HG02610 (cell line): Measurements from ENCODE around the gene PLOD3.
"Not testable (repeated sequence)": the region's sequence is repeated elsewhere in the genome, so short reads cannot be mapped to it uniquely, and the experiment has no call there.

ENCODE experiments used
- ATAC-seq: cut with Tn5 transposase; IDR thresholded peaks from one replicate; pipeline ENCODE4 v1.9.1; 2021; ENCODE audit warnings: mild to moderate bottlenecking, moderate library complexity; ENCODE audit not compliant: unreplicated experiment

The PLOD3 gene

DNA sequence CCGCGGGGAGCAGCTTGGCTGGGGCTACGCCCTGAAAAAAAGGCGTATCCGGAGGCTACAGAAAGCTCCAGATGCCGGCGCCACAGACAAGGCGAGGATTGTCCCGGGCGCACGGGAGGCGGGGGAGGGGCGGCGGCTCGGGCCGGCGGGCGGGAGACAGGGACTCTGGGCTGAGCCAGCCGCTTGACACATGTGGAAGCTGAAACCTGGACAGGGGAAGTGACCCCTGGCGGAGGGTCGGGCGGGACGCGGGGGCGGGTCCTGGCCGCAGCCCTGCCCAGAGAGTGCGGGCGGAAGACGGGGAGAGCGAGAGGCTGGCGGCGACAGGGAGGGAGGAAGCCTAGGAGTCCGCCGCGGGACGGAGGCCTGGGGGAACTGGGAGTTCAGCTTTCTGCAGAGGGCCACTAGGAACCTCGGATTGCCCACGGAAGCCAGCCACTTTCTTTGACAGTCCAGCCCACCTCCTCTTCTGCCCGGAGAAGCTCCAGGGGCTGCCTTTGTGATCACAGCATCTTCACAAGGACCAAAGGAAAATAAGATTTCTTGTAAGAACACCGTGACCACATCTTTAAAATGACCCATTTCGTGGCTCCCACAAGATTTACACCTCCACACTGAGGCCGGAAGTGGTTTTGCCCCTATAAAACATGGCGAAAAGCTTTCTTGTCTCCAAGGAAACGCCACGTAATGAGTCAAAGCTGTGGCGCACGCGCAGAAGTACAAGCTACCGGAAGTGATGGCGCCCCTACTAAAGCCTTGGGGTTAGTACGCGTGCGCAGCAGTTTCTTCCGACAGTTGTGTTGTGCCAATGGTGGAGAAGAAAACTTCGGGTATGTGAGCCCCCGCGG, at the start of gene PLOD3, which contains the start of gene ZNHIT1:
Gene PLOD3 (minus strand): TSS at position 194 of the 848 bp plus-strand sequence. CDS start 307 bp downstream, outside the sequence.
Gene ZNHIT1 (plus strand): TSS at position 778 of the 848 bp plus-strand sequence. CDS start 31 bp downstream, at position 809.
- ATAC-seq, result peak; percentile 66

GRCh38 chr7:101265622-101266516, 48.5 kb upstream of the PLOD3 start:
- ATAC-seq, result no peak

GRCh38 chr7:101264102-101264706, 46.8 kb upstream of the PLOD3 start:
- not testable (repeated sequence) for ATAC-seq

DNA sequence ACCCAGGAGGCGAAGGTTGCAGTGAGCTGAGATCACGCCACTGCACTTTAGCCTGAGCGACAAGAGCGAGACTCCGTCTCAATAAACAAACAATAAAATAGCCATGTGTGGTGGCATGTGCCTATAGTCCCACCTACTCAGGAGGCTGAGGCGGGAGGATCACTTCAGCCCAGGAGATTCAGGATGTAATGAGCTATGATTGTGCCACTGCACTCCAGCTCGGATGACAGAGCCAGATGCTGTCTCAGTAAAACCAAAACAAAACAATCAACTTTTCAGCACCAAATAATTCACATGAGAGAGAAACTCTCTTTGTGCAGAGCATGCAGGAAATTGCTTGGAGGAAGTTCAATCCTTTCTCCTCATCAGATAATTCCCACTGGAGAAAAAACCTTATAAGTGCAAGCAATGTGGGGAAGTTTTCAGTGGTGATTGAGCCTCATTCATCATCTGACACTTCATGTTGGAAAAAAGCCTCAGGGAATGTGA, 40.9 kb upstream of the PLOD3 start:
- no peak for ATAC-seq

DNA sequence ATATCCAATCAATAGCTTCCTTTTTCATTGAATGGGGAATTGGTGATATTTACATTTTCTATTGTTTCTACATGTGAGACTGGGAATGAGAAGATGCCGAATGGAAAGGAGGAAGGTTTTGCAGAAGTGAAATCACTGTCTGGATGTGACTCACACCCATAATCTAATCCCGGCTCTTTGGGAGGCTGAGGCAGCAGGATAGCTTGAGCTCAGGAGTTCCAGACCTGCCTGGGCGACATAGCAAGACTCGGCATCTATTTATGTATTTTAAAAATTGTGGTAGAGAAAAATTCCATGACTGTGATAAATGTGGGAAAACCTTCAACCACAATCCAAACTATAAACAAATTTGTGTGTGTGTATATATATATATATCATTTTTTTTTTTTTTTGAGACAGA, 38.4 kb upstream of the PLOD3 start:
- no peak for ATAC-seq

DNA sequence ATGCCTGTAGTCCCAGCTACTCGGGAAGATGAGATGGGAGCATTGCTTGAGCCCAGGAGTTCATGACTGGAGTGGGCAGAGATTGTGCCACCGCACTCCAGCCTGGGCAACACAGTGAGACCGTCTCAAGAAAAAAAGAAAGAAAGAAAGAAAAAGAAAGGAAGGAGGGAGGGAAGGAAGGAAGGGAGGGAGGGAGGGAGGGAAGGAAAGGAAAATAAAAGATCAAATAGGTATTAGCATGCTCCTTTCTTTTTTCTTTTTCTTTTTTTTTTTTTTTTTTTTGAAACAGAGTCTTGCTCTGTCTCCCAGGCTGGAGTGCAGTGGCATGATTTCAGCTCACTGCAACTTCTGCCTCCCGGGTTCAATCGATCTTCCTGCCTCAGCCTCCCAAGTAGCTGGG, 35.8 kb upstream of the PLOD3 start:
- not testable (repeated sequence) for ATAC-seq

- peak; percentile 99 for ATAC-seq
These were observed 34.7 kb upstream of the PLOD3 start for GRCh38 chr7:101251871-101252659.

- ATAC-seq, result peak; percentile 25
These were observed 32.9 kb upstream of the PLOD3 start for GRCh38 chr7:101250324-101250723.

- ATAC-seq, result no peak
These were observed 30.9 kb upstream of the PLOD3 start for GRCh38 chr7:101248276-101248675.

GRCh38 chr7:101245147-101245668, 27.8 kb upstream of the PLOD3 start:
- no peak for ATAC-seq

DNA sequence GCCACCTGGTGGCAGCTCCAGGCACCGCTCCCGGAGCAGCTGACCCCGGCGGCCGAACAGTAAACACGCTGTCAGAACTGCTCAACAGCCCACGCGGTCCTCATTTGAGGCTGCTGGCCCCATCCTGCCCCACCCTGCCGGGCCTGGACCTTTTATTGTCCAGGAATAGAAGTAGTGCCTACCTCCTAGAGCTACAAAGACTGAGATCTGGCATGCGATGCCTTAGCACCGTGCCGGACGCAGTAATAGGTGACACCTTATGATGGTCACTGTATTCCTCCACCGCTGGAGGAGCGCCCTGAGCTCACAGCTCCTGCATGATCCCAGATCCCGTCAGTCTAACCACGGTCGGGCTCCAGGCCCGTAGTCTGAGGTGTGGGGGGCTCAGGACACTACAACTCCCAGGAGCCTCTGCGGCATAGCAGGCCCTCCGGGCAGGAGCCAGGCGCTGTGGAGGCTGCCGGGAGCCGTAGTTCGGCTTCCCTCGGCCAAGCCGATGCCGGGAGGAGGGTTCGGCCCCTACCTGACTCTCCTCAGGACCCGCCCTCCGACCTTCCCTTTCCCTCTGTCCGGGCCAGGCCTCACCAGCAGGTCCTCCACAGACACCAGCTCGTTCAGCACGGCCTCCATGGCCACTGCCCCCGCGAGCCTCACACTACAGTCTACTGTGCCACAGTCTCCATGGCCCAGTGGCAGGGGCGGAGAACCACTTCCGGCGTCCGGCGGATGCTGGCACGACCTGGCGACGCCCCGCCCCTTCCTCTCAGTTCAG, 27.2 kb upstream of the PLOD3 start, which contains the start of gene FIS1:
Gene FIS1 (minus strand): TSS at position 707 of the 772 bp plus-strand sequence. CDS start 77 bp downstream, at position 630.
- peak; percentile 91 for ATAC-seq

- ATAC-seq, result no peak
These were observed 26.4 kb upstream of the PLOD3 start for GRCh38 chr7:101243646-101244374.

DNA sequence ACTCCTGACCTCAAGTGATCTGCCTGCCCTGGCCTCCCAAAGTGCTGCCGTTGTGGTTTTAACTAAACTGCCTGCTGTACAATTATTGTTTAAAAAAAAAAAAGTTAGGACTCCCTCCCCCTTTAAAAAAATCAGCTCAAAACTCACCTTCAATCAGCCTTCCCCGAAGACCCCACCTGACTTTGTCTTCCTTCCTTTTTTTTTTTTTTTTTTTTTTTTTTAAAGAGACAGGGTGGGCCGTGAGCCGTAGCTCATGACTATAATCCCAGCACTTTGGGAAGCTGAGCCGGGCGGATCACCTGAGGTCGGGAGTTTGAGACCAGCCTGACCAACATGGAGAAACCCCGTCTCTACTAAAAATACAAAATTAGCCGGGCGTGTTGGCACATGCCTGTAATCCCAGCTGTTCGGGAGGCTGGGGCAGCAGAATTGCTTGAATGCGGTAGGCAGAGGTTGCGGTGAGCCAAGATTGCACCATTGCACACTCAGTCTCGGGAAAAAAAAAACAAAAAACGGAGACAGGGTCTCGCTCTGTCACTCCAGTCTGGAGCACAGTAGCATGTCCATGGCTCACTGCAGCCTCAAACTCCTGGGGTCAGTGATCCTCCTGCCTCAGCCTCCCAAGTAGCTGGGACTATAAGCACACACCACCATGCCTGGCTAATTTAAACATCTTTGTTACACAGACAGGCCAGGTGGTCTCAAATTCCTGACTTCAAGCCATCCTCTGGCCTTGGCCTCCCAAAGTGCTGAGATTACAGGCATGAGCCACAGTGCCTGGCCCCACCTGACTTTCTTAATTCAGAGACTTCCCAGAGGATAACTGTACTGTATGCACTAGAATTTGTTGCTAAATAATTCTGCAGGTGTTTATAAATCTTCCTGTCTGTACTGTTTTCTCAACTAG, 24.3 kb upstream of the PLOD3 start:
- no peak for ATAC-seq

DNA sequence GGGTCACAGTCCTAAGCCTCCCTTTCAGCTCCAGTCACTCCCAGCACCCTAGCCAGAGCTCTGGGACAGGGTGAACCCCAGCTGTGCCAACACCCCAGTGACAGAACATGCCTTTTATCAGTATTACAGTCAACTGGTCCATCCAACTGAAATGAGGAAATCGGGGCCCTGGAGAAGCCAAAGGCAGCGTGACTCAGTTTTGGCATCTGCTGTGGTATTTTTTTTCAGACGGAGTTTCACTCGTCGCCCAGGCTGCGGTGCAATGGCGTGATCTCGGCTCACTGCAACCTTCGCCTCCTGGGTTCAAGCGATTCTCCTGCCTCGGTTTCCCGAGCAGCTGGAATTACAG, 23.6 kb upstream of the PLOD3 start:
- ATAC-seq, result no peak

DNA sequence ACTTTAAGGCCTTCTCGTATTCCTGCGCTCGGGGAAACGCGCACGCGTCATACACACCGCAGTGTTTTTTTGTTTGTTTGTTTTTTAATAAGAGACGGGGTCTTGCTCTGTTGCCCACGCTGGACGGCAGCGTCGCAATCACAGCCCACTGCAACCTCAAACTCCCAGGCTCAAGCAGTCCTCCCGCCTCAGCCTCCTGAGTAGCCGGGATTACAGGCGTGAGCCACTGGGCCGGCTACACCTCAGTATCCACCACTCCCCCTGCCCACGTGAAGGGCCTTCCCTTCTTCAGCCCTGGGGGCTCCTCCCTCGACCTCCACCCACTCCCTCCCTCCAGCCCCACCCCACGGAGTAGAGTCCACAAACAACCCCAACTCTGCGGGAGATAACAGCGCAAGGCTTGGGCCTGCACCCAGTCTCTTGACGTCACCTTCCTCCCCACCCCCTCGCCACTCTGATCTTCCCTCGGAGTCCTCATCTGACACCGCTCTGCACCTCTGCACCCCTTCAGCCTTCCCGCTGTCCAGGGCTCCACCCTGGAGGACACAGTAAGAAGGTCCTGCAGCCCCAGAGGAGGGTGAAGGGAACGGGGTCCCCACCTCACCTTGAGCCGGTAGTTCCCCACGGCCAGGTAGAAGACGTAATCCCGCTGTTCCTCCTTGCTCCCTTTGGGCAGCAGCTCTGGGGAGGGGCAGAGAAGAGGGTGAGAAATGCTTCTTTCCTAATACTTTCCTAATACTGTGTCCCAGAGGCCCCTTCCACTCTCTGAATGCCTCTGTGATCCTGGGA, 23.0 kb upstream of the PLOD3 start:
- no peak for ATAC-seq

GRCh38 chr7:101239951-101240220, 22.5 kb upstream of the PLOD3 start:
- ATAC-seq, result no peak
